HFFc6 (cell line): ENCODE results near the gene ZRSR2. TPM values are rescaled to one million over a fixed set of nuclear protein-coding genes. Genes with fewer than 3 reads are reported as not detected.

Experiments
- DNase-seq: peaks from one replicate; pipeline ENCODE4 v3.0.0-alpha.2; 2018
- H3K27ac Mint-ChIP-seq: 2 replicates; pipeline ENCODE4 v1.8.0; 2020; ENCODE audit warnings: mild to moderate bottlenecking, mixed read lengths
- H3K27me3 Mint-ChIP-seq: 2 replicates; pipeline ENCODE4 v1.8.0; 2021; ENCODE audit warnings: mild to moderate bottlenecking, moderate library complexity, mixed read lengths; ENCODE audit not compliant: insufficient read depth
- H3K36me3 Mint-ChIP-seq: 2 replicates; pipeline ENCODE4 v1.8.0; 2021; ENCODE audit warnings: low read depth, mixed read lengths
- H3K4me1 Mint-ChIP-seq: 2 replicates; pipeline ENCODE4 v1.8.0; 2020; ENCODE audit warnings: low read depth, mixed read lengths
- H3K4me3 Mint-ChIP-seq: 2 replicates; pipeline ENCODE4 v1.8.0; 2020; ENCODE audit warnings: mild to moderate bottlenecking, moderate library complexity, mixed read lengths
- H3K9me3 Mint-ChIP-seq: 2 replicates; pipeline ENCODE4 v1.8.0; 2020; ENCODE audit warnings: mild to moderate bottlenecking, mixed read lengths
- total RNA-seq, 6 experiments: library from RNA; stranded (reverse); fragmentation: NEBNext Ultra II Directional; extraction: Animal tissue kit (Norgen Biotek cat#: 25700); gene quantifications; 2 replicates in 1 of 6; 3 replicates in 5 of 6; pipeline ENCODE4 v1.2.3, GENCODE V29; 2021
- TF ChIP-seq, protein P1 (sequence below): fragments of 200-600 bp; sonication (generic); IDR thresholded peaks from 2 replicates; pipeline ENCODE4 v1.5.0; 2021; ENCODE audit warnings: antibody characterized with exemption, mild to moderate bottlenecking

ZRSR2 gene
- total RNA-seq, 6 experiments from 2014 or later, result 5.1 to 7.0 (median 5.6) TPM

DNA sequence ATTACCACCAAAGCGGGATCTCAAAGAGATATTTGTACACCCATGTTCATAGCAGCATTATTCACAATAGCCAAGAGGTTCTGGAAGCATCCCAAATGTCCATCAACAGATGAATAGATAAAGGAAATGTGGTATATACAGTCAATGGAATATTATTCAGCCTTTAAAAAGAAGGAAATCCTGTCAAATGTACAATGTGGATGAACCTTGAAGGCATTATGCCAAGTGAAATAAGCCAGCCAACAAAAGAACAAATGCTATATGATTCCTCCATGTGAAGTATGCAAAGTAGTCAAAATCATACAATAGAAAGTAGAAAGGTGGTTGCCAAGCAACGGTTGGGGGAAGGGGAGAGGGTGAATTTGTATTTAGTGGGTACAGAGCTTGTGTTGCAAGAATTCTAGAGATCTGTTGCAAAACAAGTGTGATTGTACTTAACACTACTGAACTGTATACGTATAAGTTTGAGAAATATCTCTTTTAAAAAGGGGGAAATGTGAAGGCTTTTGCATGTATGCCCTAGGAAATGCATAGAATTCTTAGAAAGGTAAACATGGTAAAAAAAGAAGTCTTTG, 5.0 kb upstream of the ZRSR2 start:
- Mint-ChIP-seq H3K36me3 (peaks cover 10% of the 10 kb centered on the region; the same call in 1 of the 2 replicates), H3K4me3 (no peak overlapping the region), H3K9me3 (no peaks in the 10 kb centered on the region), H3K27me3 (peaks cover 2% of the 10 kb centered on the region; the same call in 1 of the 2 replicates), H3K27ac (no peak overlapping the region), H3K4me1 (no peaks in the 10 kb centered on the region; the same call in 1 of the 2 replicates)
- DNase-seq, result no peak
- TF ChIP-seq, protein P1, sequence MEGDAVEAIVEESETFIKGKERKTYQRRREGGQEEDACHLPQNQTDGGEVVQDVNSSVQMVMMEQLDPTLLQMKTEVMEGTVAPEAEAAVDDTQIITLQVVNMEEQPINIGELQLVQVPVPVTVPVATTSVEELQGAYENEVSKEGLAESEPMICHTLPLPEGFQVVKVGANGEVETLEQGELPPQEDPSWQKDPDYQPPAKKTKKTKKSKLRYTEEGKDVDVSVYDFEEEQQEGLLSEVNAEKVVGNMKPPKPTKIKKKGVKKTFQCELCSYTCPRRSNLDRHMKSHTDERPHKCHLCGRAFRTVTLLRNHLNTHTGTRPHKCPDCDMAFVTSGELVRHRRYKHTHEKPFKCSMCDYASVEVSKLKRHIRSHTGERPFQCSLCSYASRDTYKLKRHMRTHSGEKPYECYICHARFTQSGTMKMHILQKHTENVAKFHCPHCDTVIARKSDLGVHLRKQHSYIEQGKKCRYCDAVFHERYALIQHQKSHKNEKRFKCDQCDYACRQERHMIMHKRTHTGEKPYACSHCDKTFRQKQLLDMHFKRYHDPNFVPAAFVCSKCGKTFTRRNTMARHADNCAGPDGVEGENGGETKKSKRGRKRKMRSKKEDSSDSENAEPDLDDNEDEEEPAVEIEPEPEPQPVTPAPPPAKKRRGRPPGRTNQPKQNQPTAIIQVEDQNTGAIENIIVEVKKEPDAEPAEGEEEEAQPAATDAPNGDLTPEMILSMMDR, result no peak

DNA sequence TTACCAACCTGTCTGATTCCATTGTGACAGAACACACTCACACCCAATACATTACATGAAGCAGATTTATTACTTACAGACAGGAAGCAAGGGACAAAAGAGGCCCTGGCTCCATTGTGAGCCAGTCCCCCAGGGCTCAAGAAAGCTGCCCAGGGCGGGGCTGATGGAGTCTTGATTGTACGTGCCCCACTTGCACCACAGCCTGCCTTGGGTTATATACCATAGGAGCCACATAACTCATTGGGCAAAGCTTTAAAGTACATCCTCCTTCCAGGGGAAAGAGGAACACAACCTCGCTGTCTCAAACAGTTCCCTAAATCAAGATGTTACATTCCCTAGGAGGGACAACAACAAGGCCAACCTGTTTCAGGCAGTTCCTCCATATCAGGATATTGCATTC, 3.4 kb upstream of the ZRSR2 start:
- no peak overlapping the region for H3K4me3 Mint-ChIP-seq
- no peak overlapping the region for H3K27ac Mint-ChIP-seq
- no peaks in the 10 kb centered on the region for H3K27me3 Mint-ChIP-seq
- no peak for DNase-seq
- no peaks in the 10 kb centered on the region; the same call in 1 of the 2 replicates for H3K4me1 Mint-ChIP-seq
- TF ChIP-seq, protein P1, result no peak
- H3K9me3 Mint-ChIP-seq, result no peaks in the 10 kb centered on the region
- H3K36me3 Mint-ChIP-seq, result peaks cover 10% of the 10 kb centered on the region; the same call in 1 of the 2 replicates

DNA sequence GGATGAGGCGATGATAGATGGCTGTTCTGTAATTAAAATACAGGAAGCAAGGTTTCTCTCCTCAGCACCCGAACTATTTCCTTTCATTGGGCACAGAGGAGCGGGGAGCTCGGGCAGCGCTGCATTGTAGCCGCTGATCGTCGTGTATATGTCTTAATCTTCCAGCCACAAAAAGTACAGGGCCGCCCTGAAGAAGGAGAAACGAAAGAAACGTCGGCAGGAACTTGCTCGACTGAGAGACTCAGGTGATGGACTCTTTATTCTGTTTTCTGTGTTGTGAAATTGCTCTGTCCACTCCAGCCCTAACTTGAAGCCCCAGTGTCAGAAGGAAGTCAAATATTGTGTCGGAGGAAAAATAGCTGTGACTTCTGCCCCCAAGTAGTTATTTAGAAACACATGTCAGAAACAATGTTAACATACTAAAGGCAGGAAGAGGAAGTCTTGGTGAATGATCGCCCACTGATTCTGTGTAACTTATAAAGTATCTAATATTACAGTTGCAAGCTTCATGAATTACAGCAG, 546 bp downstream of the ZRSR2 start:
- no peak for DNase-seq

DNA sequence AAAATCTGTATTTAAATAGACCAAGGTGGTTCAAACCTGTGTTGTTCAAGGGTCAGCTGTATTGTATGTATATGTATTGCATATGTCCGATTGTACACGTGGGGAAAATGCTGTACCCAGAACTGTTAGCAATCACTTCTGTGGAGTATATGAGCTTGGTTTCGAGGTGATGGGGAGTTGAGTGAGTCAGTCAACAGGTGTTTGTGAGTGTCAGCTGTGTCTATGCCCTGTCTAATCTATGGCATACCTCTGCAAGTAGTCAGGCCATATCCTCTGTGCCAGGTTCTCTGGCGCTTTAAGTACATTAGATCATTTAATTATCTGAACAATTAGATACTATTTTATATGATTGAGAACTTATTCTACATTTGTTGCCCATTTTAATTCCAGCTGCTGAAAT, 7.4 kb downstream of the ZRSR2 start:
- H3K36me3 Mint-ChIP-seq, result no peaks in the 10 kb centered on the region; the same call in 1 of the 2 replicates
- H3K27me3 Mint-ChIP-seq, result peaks cover 3% of the 10 kb centered on the region; the same call in 1 of the 2 replicates
- TF ChIP-seq, protein P1, result no peak
- DNase-seq, result no peak
- no peaks in the 10 kb centered on the region for H3K9me3 Mint-ChIP-seq
- no peak overlapping the region for H3K27ac Mint-ChIP-seq
- H3K4me3 Mint-ChIP-seq, result no peak overlapping the region
- no peaks in the 10 kb centered on the region for H3K4me1 Mint-ChIP-seq

More for the DNA sequence above, 546 bp downstream of the ZRSR2 start:
- H3K4me3 Mint-ChIP-seq, result no peak overlapping the region
- H3K36me3 Mint-ChIP-seq, result no peaks in the 10 kb centered on the region
- TF ChIP-seq, protein P1, result no peak
- H3K4me1 Mint-ChIP-seq, result no peaks in the 10 kb centered on the region
- H3K9me3 Mint-ChIP-seq, result no peaks in the 10 kb centered on the region
- no peak overlapping the region for H3K27ac Mint-ChIP-seq
- no peaks in the 10 kb centered on the region for H3K27me3 Mint-ChIP-seq

DNA sequence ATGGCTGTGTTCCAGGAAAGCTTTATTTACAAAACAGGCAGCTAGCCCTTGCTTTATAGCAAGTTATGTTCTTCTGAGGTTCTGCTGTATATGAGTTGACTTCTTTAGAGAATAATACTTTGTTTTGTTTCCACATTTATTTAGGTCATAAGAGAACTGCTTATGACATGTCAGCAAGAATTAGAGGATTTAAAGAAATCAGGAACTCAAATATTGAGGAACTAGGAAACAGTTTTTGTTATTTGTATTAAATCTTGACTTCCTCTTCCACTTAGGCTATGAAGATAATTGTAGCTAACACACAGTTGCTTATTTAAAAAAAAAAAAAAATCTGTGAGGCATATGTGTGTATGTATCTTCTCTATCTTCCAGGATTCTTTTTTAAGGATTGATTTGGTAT, 14.3 kb downstream of the ZRSR2 start:
- no peak for DNase-seq
- Mint-ChIP-seq H3K27me3 (no peaks in the 10 kb centered on the region; the same call in 1 of the 2 replicates), H3K4me3 (no peak overlapping the region), H3K36me3 (no peaks in the 10 kb centered on the region; the same call in 1 of the 2 replicates), H3K27ac (no peak overlapping the region), H3K4me1 (no peaks in the 10 kb centered on the region), H3K9me3 (no peaks in the 10 kb centered on the region)
- TF ChIP-seq, protein P1, result no peak
